ENCODE results near the gene NLRP5. TPM values are rescaled to one million over a fixed set of nuclear protein-coding genes. Genes with fewer than 3 reads are reported as not detected.
A peak's percentile ranks its signal among the peaks of the same experiment; 100 is the strongest.

Gene NLRP5
- total RNA-seq, 2 experiments from 2014 or later = not detected

GRCh38 chr19:56099638-56100539, 113.3 kb downstream of the NLRP5 start:
- DNase-seq (ENCODE audit: low spot score) = no peak
- Histone ChIP-seq H3K9me2 (ENCODE audit: insufficient read depth, low read length) (no peaks in the 10 kb centered on the region), H3K27ac (ENCODE audit: low read depth, low read length, poor library complexity, severe bottlenecking) (no peak overlapping the region), H3K79me2 (ENCODE audit: insufficient read depth, low read depth, low read length) (peaks cover 5% of the 10 kb centered on the region; the same call in 1 of the 2 replicates), H3K36me3 (ENCODE audit: insufficient read depth, low read length) (peaks cover 51% of the 10 kb centered on the region), H3K9me3 (ENCODE audit: low read length) (no peaks in the 10 kb centered on the region), H3K4me2 (ENCODE audit: low read length) (no peak overlapping the region), H4K20me1 (ENCODE audit: insufficient read depth, low read length) (no peaks in the 10 kb centered on the region), H2AFZ (ENCODE audit: low read length) (no peak overlapping the region), H3K4me3 (ENCODE audit: low read depth, low read length, poor library complexity, severe bottlenecking) (no peak overlapping the region), H3K4me1 (ENCODE audit: insufficient read depth, low read length, poor library complexity, severe bottlenecking) (no peaks in the 10 kb centered on the region)
- no TSS peak for BruUV-seq (replicated peaks)
- no peak for TF ChIP-seq CTCF (conservative IDR thresholded peaks at IDR 0.05; ENCODE audit: low read length)
- no peak for TF ChIP-seq EZH2phosphoT487 (IDR thresholded peaks at IDR 0.05; ENCODE audit: borderline replicate concordance, low read depth, low read length)
- ChIA-PET POLR2A (no interaction called here), CTCF (ENCODE audit: unreplicated experiment) (no interaction called here)
- intact Hi-C loops (cut with micrococcal nuclease; ENCODE audit: unreplicated experiment) = no loop called here

- Histone ChIP-seq H4K20me1 (ENCODE audit: insufficient read depth, low read length) (no peaks in the 10 kb centered on the region), H3K79me2 (ENCODE audit: insufficient read depth, low read depth, low read length) (peaks cover 14% of the 10 kb centered on the region; the same call in 1 of the 2 replicates), H3K4me2 (ENCODE audit: low read length) (no peak overlapping the region), H3K4me3 (ENCODE audit: low read depth, low read length, poor library complexity, severe bottlenecking) (no peak overlapping the region), H3K27ac (ENCODE audit: low read depth, low read length, poor library complexity, severe bottlenecking) (no peak overlapping the region), H2AFZ (ENCODE audit: low read length) (no peak overlapping the region), H3K4me1 (ENCODE audit: insufficient read depth, low read length, poor library complexity, severe bottlenecking) (no peaks in the 10 kb centered on the region), H3K9me2 (ENCODE audit: insufficient read depth, low read length) (no peaks in the 10 kb centered on the region), H3K36me3 (ENCODE audit: insufficient read depth, low read length) (peaks cover 43% of the 10 kb centered on the region), H3K9me3 (ENCODE audit: low read length) (no peaks in the 10 kb centered on the region)
- TSS peak; percentile 37 for BruUV-seq (replicated peaks)
- no peak for DNase-seq (ENCODE audit: low spot score)
- intact Hi-C loops (cut with micrococcal nuclease; ENCODE audit: unreplicated experiment) = no loop called here
- CTCF ChIA-PET (ENCODE audit: unreplicated experiment) = no interaction called here
- POLR2A ChIA-PET = no interaction called here
- no peak for TF ChIP-seq EZH2phosphoT487 (IDR thresholded peaks at IDR 0.05; ENCODE audit: borderline replicate concordance, low read depth, low read length)
- TF ChIP-seq CTCF (conservative IDR thresholded peaks at IDR 0.05; ENCODE audit: low read length) = no peak
Observed at GRCh38 chr19:56101095-56101494, 114.5 kb downstream of the NLRP5 start.
